ENCODE data around the gene PCDHB7.
"Not testable (repeated sequence)": the region's sequence is repeated elsewhere in the genome, so short reads cannot be mapped to it uniquely, and the experiment has no call there.

DNA sequence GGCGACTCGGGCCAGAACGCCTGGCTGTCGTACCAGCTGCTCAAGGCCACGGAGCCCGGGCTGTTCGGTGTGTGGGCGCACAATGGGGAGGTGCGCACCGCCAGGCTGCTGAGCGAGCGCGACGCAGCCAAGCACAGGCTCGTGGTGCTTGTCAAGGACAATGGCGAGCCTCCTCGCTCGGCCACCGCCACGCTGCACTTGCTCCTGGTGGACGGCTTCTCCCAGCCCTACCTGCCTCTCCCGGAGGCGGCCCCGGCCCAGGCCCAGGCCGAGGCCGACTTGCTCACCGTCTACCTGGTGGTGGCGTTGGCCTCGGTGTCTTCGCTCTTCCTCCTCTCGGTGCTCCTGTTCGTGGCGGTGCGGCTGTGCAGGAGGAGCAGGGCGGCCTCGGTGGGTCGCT lies 21.9 kb downstream of the PCDHB7 start:
- not testable (repeated sequence) for TF ChIP-seq CTCF, POLR2A (IDR thresholded peaks at IDR 0.05)

Data from adrenal gland (tissue), 5 donors.